Activated CD8-positive, alpha-beta T cell treated with anti-CD3 and anti-CD28 coated beads, Interleukin-2, amount 10 ng/mL, durations not matched to agents 7 days and 5 days (primary cell): ENCODE results near the gene FOLR3. TPM values are rescaled to one million over a fixed set of nuclear protein-coding genes. Genes with fewer than 3 reads are reported as not detected.
"Not testable (repeated sequence)": the region's sequence is repeated elsewhere in the genome, so short reads cannot be mapped to it uniquely, and the experiment has no call there.

ENCODE experiments used
- ATAC-seq: fragments of 150-1000 bp; cut with Tn5 transposase; one replicate; pipeline ENCODE4 v1.10.0; 2021; ENCODE audit warnings: moderate library complexity
- CTCF ChIA-PET: fragments of 350-600 bp; sonication (Branson Sonifier 250); formaldehyde crosslinking; loops from one replicate; lab custom pipeline; 2021; ENCODE audit warnings: antibody characterized with exemption; lab: Charles Lee
- POLR2A ChIA-PET: fragments of 350-600 bp; sonication (Branson Sonifier 250); formaldehyde crosslinking; loops from one replicate; lab custom pipeline; 2021; ENCODE audit warnings: antibody characterized with exemption; lab: Charles Lee
- DNase-seq: peaks from one replicate; pipeline ENCODE4 v3.0.0-alpha.2; 2020
- H3K27ac Mint-ChIP-seq: one replicate; pipeline ENCODE4 v1.8.0; 2021; ENCODE audit warnings: mild to moderate bottlenecking, mixed read lengths
- H3K27me3 Mint-ChIP-seq: one replicate; pipeline ENCODE4 v1.8.0; 2021; ENCODE audit warnings: low read depth, mixed read lengths
- H3K36me3 Mint-ChIP-seq: one replicate; pipeline ENCODE4 v1.8.0; 2021; ENCODE audit warnings: low read depth, mixed read lengths
- H3K4me1 Mint-ChIP-seq: one replicate; pipeline ENCODE4 v1.8.0; 2021; ENCODE audit warnings: low read depth, mixed read lengths
- H3K4me3 Mint-ChIP-seq: one replicate; pipeline ENCODE4 v1.8.0; 2021; ENCODE audit warnings: mild to moderate bottlenecking, mixed read lengths
- H3K9me3 Mint-ChIP-seq: one replicate; pipeline ENCODE4 v1.8.0; 2022; ENCODE audit warnings: mixed read lengths; ENCODE audit not compliant: insufficient read depth
- total RNA-seq, 2 experiments: library from RNA; stranded (reverse); gene quantifications; one replicate each; pipeline ENCODE4 v1.2.3, GENCODE V29; 2021

FOLR3 gene
- total RNA-seq, 2 experiments from 2014 or later = not detected

DNA sequence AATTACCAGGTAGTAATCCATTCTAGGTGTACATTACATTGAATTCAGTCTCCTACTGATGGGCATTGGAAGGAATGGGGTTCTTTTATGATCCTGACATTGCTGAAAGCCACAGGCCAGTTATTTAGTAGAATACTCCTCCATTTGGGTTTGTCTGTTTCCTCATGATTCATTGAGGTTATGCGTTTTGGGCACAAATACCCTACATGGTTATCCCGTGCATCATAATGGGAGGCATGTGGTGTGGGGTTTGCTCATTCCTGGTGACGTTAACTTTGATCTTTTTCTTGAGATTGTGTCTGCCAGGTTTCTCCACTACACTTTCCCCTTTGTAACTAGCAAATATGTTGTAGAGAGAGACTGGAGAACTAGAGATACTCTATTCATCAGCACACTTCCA is 5.5 kb downstream of the FOLR3 start:
- peak overlapping the region; percentile 11 for H3K27ac Mint-ChIP-seq
- H3K36me3 Mint-ChIP-seq = peaks cover 5% of the 10 kb centered on the region
- H3K27me3 Mint-ChIP-seq = peaks cover under 1% of the 10 kb centered on the region
- H3K9me3 Mint-ChIP-seq = no peaks in the 10 kb centered on the region
- ChIA-PET CTCF (interaction anchor here (0.8 to 1.5 kb wide), 6 partner anchors 15 to 290 kb away, joined by 3 to 7 read pairs (median 4); no protein-coding TSS in a partner anchor), POLR2A (no interaction called here)
- ATAC-seq (peak; percentile 52), DNase-seq (peak; percentile 31)
- peaks cover 30% of the 10 kb centered on the region for H3K4me1 Mint-ChIP-seq
- no peak overlapping the region for H3K4me3 Mint-ChIP-seq

DNA sequence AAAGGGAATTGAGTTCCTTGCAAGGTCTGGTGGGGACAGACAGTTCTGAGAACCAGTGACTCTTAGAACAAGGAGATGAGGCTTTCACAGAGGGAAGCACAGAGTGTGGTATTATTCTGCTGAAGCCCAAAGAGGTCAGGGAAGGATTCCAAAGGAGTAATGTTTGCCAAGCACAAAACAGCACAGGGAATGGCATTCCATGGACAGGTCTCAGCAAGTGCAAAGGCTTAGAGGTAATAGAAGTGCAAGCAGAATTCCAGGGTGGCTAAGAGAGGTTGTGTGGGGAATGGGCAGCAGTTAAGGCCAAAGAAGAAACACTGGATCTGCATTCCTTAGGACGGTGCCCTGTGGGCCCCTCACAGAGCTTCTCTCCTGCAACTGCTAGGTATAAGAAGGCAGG is 6.6 kb downstream of the FOLR3 start:
- H3K4me3 Mint-ChIP-seq, ATAC-seq, DNase-seq, H3K9me3 Mint-ChIP-seq, H3K27ac Mint-ChIP-seq, H3K36me3 Mint-ChIP-seq, POLR2A ChIA-PET, H3K27me3 Mint-ChIP-seq: not testable (repeated sequence)
- CTCF ChIA-PET = interaction anchor here (0.8 to 2.8 kb wide), 6 partner anchors 16 to 164 kb away, joined by 3 to 14 read pairs (median 4); no protein-coding TSS in a partner anchor
- H3K4me1 Mint-ChIP-seq = peaks cover 26% of the 10 kb centered on the region

DNA sequence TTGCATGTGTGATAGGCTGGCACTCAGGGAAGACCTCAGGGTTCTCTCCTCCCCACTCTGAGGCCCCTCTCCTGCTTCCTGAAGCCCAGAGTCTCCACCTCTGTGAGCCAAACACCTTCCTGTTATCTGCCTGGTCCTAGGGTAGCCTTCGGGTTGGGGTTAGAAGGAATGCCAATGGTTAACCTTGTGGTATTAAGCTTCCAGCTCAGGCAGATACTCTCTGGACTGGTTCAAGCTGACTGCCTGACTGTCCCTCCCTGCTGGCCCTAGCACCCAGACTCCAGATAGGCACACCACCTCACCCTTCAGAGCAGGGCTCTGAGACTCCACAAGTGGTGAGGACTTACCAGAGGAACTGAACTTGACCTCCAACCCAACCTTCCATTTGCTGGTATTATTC is 7.0 kb downstream of the FOLR3 start:
- H3K9me3 Mint-ChIP-seq, H3K27ac Mint-ChIP-seq, ATAC-seq, H3K4me3 Mint-ChIP-seq, H3K27me3 Mint-ChIP-seq, DNase-seq, POLR2A ChIA-PET, H3K36me3 Mint-ChIP-seq: not testable (repeated sequence)
- peaks cover 26% of the 10 kb centered on the region for H3K4me1 Mint-ChIP-seq
- CTCF ChIA-PET = interaction anchor here (1.3 to 3.6 kb wide), 9 partner anchors 13 to 118 kb away, joined by 3 to 82 read pairs (median 17); partner anchors contain the start of gene ANAPC15

DNA sequence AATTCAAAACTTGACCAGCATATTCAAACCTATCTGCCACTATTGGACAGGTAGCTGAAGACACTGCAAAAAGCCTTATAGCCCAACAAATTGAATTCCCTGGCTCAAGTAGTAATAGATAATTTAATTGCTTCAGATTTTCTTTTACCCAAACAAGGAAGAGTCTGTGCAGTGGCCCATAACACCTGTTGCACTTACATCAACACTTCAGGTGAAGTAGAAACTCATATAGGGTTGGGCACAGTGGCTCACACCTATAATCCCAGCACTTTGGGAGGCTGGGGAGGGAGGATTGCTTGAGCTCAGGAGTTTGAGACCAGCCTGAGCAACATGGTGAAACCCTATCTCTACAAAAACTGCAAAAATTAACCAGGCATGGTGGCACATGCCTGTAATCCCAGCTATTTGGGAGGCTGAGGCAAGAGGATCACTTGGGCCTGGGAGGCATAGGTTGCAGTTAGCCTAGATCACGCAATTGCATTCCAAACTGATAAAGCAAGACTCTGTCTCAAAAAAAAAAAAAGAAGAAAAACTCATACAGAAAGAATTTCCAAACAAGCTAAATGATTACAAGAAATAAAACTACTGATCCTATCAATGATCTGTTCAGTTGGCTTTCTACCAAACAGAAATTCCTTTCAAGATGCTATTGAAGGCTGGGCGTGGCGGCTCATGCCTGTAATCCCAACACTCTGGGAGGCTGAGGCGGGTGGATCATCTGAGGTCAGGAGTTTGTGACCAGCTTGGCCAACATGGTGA is 9.5 kb downstream of the FOLR3 start:
- Mint-ChIP-seq H3K36me3 (no peaks in the 10 kb centered on the region), H3K4me3 (no peak overlapping the region), H3K4me1 (peaks cover 24% of the 10 kb centered on the region), H3K9me3 (no peaks in the 10 kb centered on the region), H3K27ac (no peak overlapping the region), H3K27me3 (peaks cover 8% of the 10 kb centered on the region)
- CTCF ChIA-PET = interaction anchor here (1.0 to 3.6 kb wide), 34 partner anchors 10 to 304 kb away, joined by 3 to 82 read pairs (median 9); partner anchors contain the start of genes ANAPC15, FOLR3 and LAMTOR1
- DNase-seq (no peak), ATAC-seq (no peak)
- POLR2A ChIA-PET = interaction anchor here (1.8 to 2.5 kb wide), 2 partner anchors 32 to 120 kb away, joined by 7 to 10 read pairs; partner anchors contain the start of gene ANAPC15

DNA sequence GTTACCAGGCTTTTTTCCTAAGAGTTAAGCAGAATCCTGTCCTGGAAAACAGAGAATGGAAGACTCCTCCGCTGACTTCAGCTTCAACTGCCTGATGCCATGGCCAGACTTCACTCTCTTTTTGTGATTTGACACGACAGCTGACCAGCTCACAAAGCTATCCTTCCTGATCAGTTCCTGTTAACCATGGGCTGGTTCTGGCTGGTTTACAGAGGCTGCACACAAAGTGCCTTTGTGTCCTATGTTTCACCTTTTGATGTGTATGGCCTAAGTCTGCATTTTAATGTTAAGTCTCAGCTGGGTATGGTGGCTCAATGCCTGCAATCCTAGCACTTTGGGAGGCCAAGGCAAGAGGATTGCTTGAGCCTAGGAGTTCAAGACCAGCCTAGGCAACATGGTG is 11.1 kb downstream of the FOLR3 start:
- peaks cover 10% of the 10 kb centered on the region for H3K27me3 Mint-ChIP-seq
- DNase-seq (no peak), ATAC-seq (no peak)
- CTCF ChIA-PET = interaction anchor here (1.4 kb wide), 1 partner anchor 284 kb away, joined by 3 read pairs; no protein-coding TSS in a partner anchor
- POLR2A ChIA-PET = interaction anchor here (1.4 kb wide), 1 partner anchor 8 kb away, joined by 4 read pairs; no protein-coding TSS in a partner anchor
- peaks cover 11% of the 10 kb centered on the region for H3K4me1 Mint-ChIP-seq
- H3K4me3 Mint-ChIP-seq = no peak overlapping the region
- no peaks in the 10 kb centered on the region for H3K36me3 Mint-ChIP-seq
- H3K9me3 Mint-ChIP-seq = no peaks in the 10 kb centered on the region
- no peak overlapping the region for H3K27ac Mint-ChIP-seq

DNA sequence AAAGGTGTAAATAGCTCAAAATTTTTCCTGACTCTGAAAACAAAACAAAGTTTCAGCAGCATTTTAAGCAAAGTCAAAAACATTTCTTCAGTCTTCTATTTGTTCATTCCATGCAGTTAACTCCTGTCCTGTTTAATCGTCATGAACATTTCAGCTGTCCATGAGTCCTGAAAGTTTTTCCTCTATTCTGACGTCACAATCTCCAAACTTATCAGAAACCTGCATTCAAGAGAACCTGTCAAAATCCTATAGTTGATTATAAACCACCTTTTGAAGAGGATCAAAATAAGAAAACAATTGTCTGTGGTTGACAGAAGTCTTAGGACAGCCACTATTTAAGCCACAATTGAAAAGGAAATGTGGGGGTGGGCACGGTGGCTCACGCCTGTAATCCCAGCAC is 15.4 kb downstream of the FOLR3 start:
- no peak overlapping the region for H3K4me3 Mint-ChIP-seq
- H3K36me3 Mint-ChIP-seq = no peaks in the 10 kb centered on the region
- H3K27ac Mint-ChIP-seq = no peak overlapping the region
- ATAC-seq (no peak), DNase-seq (no peak)
- H3K4me1 Mint-ChIP-seq = no peaks in the 10 kb centered on the region
- POLR2A ChIA-PET = no interaction called here
- H3K9me3 Mint-ChIP-seq = no peaks in the 10 kb centered on the region
- CTCF ChIA-PET = interaction anchor here (1.1 to 2.0 kb wide), 2 partner anchors 60 to 126 kb away, joined by 4 read pairs; no protein-coding TSS in a partner anchor
- peaks cover 16% of the 10 kb centered on the region for H3K27me3 Mint-ChIP-seq

DNA sequence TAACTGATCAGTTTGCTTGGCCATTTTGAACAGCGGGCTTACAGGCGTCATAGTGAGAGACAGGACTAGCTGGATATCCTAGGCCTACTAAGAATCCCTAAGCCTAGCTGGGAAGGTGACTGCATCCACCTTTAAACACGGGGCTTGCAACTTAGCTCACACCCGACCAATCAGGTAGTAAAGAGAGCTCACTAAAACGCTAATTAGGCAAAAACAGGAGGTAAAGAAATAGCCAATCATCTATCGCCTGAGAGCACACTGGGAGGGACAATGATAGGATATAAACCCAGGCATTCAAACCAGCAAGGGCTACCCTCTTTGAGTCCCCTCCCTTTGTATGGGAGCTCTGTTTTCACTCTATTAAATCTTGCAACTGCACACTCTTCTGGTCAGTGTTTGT is 18.3 kb downstream of the FOLR3 start:
- DNase-seq, POLR2A ChIA-PET, ATAC-seq: not testable (repeated sequence)

DNA sequence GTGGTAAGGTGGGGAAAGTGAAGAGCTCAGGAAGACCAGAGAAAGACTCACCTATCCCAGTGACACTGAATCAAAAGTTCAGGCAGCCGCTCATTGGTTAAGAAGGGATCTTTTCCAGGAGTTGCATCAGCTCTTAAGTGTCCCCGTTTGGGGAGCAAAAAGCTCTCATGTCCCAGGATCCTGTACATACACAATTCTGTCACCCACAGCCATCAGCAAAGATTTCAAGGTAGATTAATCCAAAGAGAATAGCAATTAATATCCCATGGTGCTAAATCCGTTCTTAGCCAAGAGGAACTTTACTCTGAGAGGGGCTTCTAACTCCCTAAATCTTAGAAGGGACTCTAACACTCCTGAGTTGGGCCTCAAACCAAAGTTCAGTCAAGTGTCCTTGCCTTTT is 19.3 kb downstream of the FOLR3 start:
- Mint-ChIP-seq H3K4me1 (no peaks in the 10 kb centered on the region), H3K4me3 (no peak overlapping the region), H3K9me3 (no peaks in the 10 kb centered on the region), H3K36me3 (no peaks in the 10 kb centered on the region), H3K27me3 (peaks cover 11% of the 10 kb centered on the region), H3K27ac (no peak overlapping the region)
- CTCF ChIA-PET = interaction anchor here (1.2 to 4.6 kb wide), 4 partner anchors 11 to 130 kb away, joined by 3 to 36 read pairs (median 8); no protein-coding TSS in a partner anchor
- ATAC-seq (no peak), DNase-seq (no peak)
- POLR2A ChIA-PET = interaction anchor here (0.7 kb wide), 1 partner anchor 60 kb away, joined by 3 read pairs; no protein-coding TSS in a partner anchor

More for the DNA sequence above, 18.3 kb downstream of the FOLR3 start:
- not testable (repeated sequence) for H3K9me3 Mint-ChIP-seq, H3K27me3 Mint-ChIP-seq, H3K27ac Mint-ChIP-seq, H3K36me3 Mint-ChIP-seq, H3K4me3 Mint-ChIP-seq, H3K4me1 Mint-ChIP-seq
- CTCF ChIA-PET = interaction anchor here (0.7 to 4.6 kb wide), 7 partner anchors 10 to 294 kb away, joined by 3 to 36 read pairs (median 4); no protein-coding TSS in a partner anchor

DNA sequence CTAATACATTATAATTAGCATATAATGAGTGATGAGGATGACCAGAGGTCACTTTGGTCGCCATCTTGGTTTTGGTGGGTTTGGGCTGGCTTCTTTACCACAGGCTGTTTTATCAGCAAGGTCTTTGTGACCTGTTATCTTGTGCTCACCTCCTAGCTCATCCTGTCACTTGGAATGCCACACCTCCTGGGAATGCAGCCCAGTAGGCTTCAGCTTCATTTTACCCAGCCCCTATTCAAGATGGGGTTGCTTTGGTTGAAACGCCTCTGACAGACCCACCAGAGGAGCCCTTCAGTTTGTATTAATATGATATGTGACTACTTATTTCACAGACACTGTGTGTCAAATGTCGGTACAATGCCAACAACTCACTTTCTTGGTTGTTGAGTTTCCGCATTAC is 20.2 kb downstream of the FOLR3 start:
- Mint-ChIP-seq H3K4me3 (no peak overlapping the region), H3K27ac (no peak overlapping the region), H3K4me1 (no peaks in the 10 kb centered on the region), H3K36me3 (no peaks in the 10 kb centered on the region), H3K9me3 (no peaks in the 10 kb centered on the region), H3K27me3 (peaks cover 18% of the 10 kb centered on the region)
- ChIA-PET CTCF (interaction anchor here (2.5 to 4.6 kb wide), 2 partner anchors 12 to 131 kb away, joined by 7 to 36 read pairs; no protein-coding TSS in a partner anchor), POLR2A (no interaction called here)
- ATAC-seq (no peak), DNase-seq (no peak)

DNA sequence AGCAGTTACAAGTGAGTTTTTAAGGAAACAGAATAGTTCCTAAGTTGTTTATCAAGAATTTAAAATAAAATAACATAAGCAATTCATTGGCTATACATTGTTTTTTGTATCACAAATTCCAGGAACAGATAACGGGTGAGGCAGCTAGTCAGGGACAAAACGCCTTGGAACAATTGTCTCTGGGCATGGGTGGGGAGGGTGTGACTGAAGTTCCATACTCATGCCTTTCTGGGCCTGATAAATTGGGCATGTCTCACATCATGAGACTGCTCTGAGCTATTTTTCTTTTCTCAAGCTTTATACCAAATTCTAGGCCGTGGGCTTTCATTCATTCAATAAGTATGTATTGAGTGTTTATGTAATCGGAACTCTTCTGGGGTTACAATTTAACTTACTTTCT is 21.6 kb downstream of the FOLR3 start:
- no peaks in the 10 kb centered on the region for H3K9me3 Mint-ChIP-seq
- H3K4me3 Mint-ChIP-seq = no peak overlapping the region
- no peaks in the 10 kb centered on the region for H3K4me1 Mint-ChIP-seq
- no peaks in the 10 kb centered on the region for H3K36me3 Mint-ChIP-seq
- H3K27ac Mint-ChIP-seq = no peak overlapping the region
- no peak for DNase-seq
- peaks cover 18% of the 10 kb centered on the region for H3K27me3 Mint-ChIP-seq
- no peak for ATAC-seq
- ChIA-PET CTCF (interaction anchor here (1.0 to 4.6 kb wide), 3 partner anchors 13 to 274 kb away, joined by 3 to 36 read pairs (median 7); no protein-coding TSS in a partner anchor), POLR2A (no interaction called here)

DNA sequence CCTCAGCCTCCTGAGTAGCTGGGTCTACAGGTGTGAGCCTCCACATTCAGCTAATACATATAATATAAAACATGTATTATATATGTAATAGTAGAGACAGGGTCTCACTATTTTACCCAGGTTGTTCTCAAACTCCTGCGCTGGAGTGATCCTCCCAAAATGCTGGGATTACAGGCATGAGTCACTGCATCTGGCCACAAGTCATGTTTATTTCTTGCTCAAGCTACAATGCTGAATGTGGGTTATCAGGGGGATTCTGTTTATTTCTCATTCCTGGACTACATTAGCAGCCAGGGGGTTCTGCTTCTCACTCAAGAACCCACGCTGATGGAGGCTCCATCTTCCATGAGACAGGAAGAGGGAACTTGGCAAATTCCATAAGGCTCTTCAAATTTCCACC is 24.8 kb downstream of the FOLR3 start:
- Mint-ChIP-seq H3K27ac (no peak overlapping the region), H3K36me3 (no peaks in the 10 kb centered on the region), H3K4me1 (no peaks in the 10 kb centered on the region), H3K4me3 (no peak overlapping the region), H3K27me3 (peaks cover 18% of the 10 kb centered on the region), H3K9me3 (no peaks in the 10 kb centered on the region)
- POLR2A ChIA-PET = no interaction called here
- ATAC-seq (no peak), DNase-seq (no peak)
- CTCF ChIA-PET = interaction anchor here (1.1 to 3.1 kb wide), 2 partner anchors 16 to 311 kb away, joined by 3 to 18 read pairs; no protein-coding TSS in a partner anchor
